HG03196 (cell line): Measurements from ENCODE around the gene NUP210L.
"Not testable (repeated sequence)": the region's sequence is repeated elsewhere in the genome, so short reads cannot be mapped to it uniquely, and the experiment has no call there.

ENCODE experiments used
- ATAC-seq: cut with Tn5 transposase; IDR thresholded peaks from one replicate; pipeline ENCODE4 v1.9.1; 2021; ENCODE audit not compliant: unreplicated experiment

NUP210L gene

GRCh38 chr1:154170547-154171222 lies 15.8 kb upstream of the NUP210L start:
- ATAC-seq, result no peak

- no peak for ATAC-seq
These were observed 12.6 kb upstream of the NUP210L start for GRCh38 chr1:154167461-154167860.

DNA sequence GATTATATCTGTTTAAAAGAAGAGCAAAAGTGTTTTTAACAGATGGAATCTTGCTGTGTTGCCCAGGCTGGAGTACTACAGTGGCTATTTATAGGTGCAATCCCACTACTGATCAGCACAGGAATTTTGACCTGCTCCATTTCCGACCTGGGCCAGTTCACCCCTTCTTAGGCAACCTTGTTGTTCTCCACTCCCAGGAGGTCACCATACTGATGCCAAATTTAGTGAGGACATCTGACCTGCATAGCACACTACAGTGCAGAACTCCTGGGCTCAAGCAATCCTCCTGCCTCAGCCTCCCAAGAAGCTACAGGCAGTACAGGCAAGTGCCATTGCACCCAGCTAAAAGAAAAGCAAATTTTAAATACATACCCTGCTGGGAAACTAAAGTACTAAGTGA lies 11.3 kb upstream of the NUP210L start:
- no peak for ATAC-seq

- ATAC-seq, result no peak
These were observed 4.7 kb upstream of the NUP210L start for GRCh38 chr1:154159554-154159953.

DNA sequence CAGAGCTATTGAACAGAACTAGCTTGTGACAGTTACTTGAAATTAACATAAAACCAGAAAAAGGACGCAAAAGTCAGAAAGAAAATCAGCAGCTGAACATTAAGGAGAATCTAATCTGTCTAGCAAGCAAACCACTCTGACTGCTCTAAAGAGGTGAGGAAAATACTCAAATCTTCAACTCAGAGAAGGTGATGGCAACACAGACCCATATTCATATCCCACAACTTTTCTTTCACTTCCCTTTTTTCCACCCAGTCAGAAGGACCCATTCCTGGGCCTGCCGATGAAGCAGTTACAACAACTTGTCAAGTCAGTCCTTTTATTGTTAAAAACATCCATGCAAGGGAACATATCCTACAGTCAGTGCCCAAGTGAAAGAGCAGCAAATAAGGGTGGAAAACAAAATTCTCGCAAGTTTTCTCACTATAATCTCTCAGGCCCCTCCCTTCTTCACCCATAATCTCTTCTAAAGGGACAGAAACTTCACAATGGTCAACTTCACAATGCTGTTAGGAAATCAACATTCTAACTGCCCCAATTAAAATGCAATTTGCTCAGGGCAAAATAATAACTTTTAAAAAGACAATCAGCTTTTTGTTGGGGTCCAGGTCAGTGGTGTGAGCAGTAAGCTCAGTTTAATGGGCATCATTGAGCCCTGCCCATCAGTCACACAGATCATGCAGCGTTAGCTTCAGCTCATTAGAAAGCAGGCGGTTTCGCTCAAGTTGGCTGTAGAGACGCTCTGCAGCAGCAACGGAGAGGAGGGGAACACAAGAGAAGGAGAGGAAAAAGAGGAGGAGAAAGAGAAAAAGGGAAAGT lies 3.6 kb upstream of the NUP210L start:
- peak; percentile 30 for ATAC-seq

DNA sequence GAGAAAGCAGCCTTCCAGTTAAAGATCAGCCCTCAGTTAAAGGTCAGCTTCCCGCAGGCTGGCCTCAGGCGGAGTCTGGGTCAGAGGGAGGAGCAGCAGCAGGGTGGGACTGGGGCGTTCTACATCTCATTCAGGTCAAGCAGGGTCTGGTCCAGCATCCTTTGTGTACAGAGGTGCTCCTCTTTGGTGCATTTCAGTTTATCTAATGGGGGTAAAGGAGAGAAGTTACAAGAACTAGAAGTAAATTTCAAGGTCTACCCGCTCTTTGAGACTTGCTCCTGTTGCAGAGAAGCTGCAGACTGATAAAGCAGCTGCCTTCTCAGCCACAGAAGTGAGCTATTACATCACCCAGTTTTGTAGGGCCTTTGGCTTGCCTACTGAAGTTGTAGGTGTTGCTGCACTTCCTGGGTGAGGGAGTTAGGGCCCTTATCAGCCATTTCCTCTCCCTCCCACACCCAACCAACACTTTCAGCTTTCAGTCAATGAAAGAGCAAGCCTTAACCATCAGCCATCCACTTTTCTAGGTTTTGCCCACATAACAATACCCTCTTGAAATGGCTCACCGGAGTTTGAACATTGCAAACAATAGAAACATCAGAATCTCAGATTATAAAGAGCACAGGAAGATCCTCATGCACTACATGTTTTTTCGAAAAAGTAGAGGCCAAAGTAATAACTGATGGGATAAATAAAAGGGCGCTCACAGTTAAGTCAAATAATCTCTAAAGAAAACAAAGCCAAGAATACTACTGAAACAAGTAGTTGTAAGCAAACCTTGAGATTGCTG lies 2.8 kb upstream of the NUP210L start:
- ATAC-seq, result peak; percentile 79

- no peak for ATAC-seq
These were observed 378 bp upstream of the NUP210L start for GRCh38 chr1:154155251-154155650.

- no peak for ATAC-seq
These were observed 820 bp downstream of the NUP210L start for GRCh38 chr1:154154053-154154452.

- ATAC-seq, result no peak
These were observed 3.6 kb downstream of the NUP210L start for GRCh38 chr1:154151311-154151710.

DNA sequence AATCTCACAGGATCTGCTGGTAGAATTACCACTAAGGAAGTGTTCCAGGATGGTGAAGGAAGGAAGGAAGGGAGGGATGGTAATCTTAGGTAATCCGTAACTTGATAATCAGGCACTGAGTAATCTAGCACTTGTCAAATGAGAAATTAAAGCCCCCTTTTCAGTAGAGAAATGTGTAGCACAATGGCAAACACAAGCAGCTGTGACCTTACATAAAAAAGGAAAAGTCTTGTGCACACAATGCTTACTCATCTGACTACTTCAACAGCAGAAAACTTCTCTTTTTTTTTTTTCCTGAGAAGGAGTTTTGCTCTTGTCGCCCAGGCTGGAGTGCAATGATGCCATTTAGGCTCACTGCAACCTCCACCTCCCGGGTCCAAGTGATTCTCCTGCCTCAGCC lies 6.1 kb downstream of the NUP210L start:
- no peak for ATAC-seq

- not testable (repeated sequence) for ATAC-seq
These were observed 7.4 kb downstream of the NUP210L start for GRCh38 chr1:154147505-154147904.

GRCh38 chr1:154145986-154146385 lies 8.9 kb downstream of the NUP210L start:
- ATAC-seq, result no peak

DNA sequence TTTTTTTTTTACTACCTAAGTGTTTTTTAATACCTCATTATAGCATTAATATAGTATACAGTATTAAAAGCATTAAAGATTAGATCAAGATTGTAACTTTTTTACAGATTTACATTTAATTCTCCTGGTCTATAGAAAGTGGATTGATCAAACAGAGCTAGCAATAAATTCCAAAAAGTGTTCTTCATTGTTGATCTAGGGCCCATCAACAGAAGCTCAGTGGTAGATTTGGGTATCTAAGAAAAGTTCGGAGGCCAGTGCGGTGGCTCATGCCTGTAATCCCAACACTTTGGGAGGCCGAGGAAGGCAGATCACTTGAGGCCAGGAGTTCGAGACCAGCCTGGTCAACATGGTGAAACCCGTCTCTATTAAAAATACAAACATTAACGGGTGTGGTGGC lies 12.5 kb downstream of the NUP210L start:
- no peak for ATAC-seq

GRCh38 chr1:154141240-154141639 lies 13.6 kb downstream of the NUP210L start:
- no peak for ATAC-seq

DNA sequence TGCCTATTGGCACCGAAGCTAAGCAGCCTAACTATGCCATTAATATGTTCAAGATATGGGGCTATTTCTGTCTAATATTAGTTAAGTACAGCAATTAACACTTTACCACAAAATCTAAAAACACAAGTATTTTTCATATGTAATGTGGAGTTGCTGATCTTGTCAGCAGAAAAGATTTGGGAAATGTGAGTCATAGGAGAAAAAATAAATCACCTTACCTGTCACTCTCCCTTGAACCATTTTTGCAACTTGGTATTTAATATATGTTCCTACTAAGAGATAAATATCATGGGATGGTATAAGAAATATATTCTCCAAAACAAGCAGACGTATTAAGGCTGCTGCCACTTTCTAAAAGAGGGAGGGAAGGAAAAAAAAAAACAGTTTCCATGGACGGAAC lies 17.0 kb downstream of the NUP210L start:
- no peak for ATAC-seq

DNA sequence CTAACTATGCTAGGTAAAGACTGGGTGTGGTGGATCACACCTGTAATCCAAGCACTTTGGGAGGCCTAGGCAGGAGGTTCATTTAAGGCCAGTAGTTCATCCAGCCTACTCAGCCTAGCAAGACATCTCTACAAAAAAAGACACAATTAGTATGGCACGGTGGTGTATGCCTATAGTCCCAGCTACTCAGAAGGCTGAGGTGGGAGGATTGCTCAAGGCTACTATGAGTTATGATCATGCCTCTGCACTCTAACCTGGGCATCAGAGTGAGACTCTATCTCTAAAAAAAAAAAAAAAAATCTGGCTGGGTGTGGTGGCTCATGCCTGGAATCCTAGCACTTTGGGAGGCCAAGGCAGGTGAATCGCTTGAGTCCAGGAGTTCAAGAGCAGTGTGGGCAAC lies 21.6 kb downstream of the NUP210L start:
- ATAC-seq, result no peak

DNA sequence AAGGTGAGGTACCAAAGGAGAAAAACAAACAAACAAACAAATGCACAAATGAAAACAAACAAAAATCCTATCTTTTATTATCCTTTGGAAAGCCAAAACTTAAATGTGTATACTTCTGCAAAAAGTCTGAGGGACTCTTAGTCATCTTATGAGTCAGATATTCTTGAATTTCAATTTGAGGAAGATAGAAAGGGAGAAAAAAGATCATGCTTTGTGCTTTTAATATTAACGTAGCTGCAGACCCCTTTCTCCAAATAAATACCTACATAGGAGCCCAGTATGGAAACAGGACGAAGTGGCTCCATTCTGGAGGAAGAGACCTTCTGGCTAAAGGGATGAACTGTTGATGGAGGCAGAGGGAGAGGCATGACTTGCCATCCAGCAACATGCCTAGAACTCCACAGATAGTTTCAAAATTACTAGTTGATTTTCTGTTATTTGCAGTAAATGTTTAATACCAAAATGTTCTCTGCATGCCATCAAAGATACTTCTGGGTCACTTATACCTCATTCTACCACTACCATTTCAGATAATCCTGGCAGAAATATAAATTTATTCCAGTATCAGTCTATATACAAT lies 25.4 kb downstream of the NUP210L start:
- no peak for ATAC-seq

DNA sequence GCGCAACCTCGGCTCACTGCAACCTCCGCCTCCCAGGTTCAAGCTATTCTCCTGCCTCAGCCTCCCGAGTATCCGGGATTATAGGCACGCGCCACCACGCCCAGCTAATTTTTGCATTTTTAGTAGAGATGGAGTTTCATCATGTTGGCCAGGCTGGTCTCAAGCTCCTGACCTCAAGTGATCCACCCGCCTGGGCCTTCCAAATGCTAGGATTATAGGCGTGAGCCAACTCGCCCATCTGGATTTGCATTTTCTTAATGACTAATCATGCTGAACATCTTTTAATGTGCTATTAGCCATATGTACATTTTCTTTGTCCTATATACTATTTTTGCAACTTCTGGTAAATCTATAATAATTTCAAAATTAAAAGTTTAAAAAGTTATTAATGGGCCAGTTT lies 31.7 kb downstream of the NUP210L start:
- ATAC-seq, result not testable (repeated sequence)

- ATAC-seq, result no peak
These were observed 37.2 kb downstream of the NUP210L start for GRCh38 chr1:154117642-154118041.

DNA sequence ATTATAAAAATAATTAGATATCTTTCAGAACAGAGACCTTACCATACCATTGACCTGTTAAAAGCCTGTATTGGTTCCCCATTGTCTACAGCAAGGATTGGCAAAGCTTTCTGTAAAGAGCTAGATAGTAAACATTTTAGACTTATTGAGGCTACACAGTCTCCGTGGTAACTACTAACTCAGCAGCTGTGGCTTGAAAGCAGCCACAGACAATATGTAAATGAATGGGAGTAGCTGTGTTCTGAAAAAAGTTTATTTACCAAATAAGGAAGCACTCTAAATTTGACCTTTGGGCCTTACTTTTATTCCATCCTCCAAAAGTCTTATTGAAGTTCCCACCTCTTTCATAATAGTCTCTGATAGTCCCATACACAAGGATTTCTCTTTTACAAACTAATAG lies 39.7 kb downstream of the NUP210L start:
- ATAC-seq, result no peak

DNA sequence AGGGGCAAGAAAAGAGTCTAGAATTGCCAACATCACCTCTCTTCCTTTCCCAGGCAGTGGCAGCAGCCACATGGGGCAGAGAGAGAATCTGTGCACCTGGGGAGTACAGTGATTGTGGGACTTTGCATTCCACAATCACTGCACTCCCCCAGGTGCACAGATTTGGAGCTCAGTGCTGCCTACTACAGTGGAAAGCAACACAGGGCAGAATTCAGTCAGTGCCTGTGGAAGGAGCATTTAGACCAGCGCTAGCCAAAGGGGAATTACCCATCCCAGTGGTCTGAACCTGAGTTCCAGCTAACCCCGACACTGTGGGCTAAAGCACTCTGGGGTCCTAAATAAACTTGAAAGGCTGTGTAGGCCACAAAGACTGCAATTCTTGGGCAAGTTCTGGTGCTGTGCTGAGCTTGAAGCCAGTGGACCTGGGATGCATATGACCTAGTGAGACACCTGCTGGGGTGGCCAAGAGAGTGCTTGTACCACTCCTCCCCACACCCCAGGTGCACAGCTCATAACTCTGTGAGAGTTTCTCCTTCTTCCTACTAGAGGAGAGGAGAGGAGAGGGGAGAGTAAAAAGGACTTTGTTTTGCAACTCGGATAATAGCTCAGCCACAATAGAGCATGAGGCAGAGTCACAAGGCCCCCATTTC lies 50.3 kb downstream of the NUP210L start:
- no peak for ATAC-seq
